SK-N-SH (cell line): ENCODE measurements around the gene EBF3.

Experiments used
- CHD2 ChIP-seq: fragments of 150-350 bp; IDR thresholded peaks from 2 replicates; pipeline ENCODE4 v1.6.1; 2018; ENCODE audit warnings: low read length; ENCODE audit not compliant: partially characterized antibody
- EP300 ChIP-seq, 2 experiments: IDR thresholded peaks; 2 replicates each; pipeline versions ENCODE4 v1.4.0 to v1.6.1; 2012; ENCODE audit warnings: borderline replicate concordance in 1 of 2, low read depth in 1 of 2, low read length in 1 of 2
- EZH2phosphoT487 ChIP-seq: fragments of 200-600 bp; sonication (generic); IDR thresholded peaks from 2 replicates; pipeline ENCODE4 v1.6.1; 2017; ENCODE audit warnings: low read depth, mixed run types, mild to moderate bottlenecking, antibody characterized with exemption, moderate library complexity, borderline replicate concordance
- POLR2AphosphoS5 ChIP-seq: IDR thresholded peaks from 2 replicates; pipeline ENCODE4 v1.6.1; 2012; ENCODE audit warnings: low read depth, low read length
- RFX5 ChIP-seq: IDR thresholded peaks from 2 replicates; pipeline ENCODE4 v1.6.1; 2012; ENCODE audit warnings: mild to moderate bottlenecking, improper control_type of control experiment, low read length
- SIN3A ChIP-seq: IDR thresholded peaks from 2 replicates; pipeline ENCODE4 v1.6.1; 2012; ENCODE audit warnings: low read depth, mild to moderate bottlenecking, low read length, moderate library complexity, borderline replicate concordance
- TAF1 ChIP-seq: IDR thresholded peaks from 2 replicates; pipeline ENCODE4 v1.6.1; 2012; ENCODE audit warnings: low read depth, mild to moderate bottlenecking, low read length, moderate library complexity, borderline replicate concordance
- TCF12 ChIP-seq: IDR thresholded peaks from 2 replicates; pipeline ENCODE4 v1.4.0; 2012
- USF2 ChIP-seq: fragments of 150-350 bp; IDR thresholded peaks from 2 replicates; pipeline ENCODE4 v1.6.1; 2017; ENCODE audit warnings: antibody characterized with exemption, low read length, low read depth, borderline replicate concordance
- TF ChIP-seq, protein P1 (sequence below): fragments of 200-600 bp; sonication (generic); IDR thresholded peaks from 2 replicates; pipeline ENCODE4 v1.6.1; 2017; ENCODE audit warnings: antibody characterized with exemption, mild to moderate bottlenecking, moderate library complexity
- TF ChIP-seq, protein P2 (sequence below): IDR thresholded peaks from 2 replicates; pipeline ENCODE4 v1.6.1; 2012; ENCODE audit warnings: mild to moderate bottlenecking, low read depth, low read length, moderate library complexity
- TF ChIP-seq, protein P3 (sequence below): IDR thresholded peaks from 2 replicates; pipeline ENCODE4 v1.4.0; 2012; ENCODE audit warnings: low read depth, borderline replicate concordance

- TF ChIP-seq, protein P1, sequence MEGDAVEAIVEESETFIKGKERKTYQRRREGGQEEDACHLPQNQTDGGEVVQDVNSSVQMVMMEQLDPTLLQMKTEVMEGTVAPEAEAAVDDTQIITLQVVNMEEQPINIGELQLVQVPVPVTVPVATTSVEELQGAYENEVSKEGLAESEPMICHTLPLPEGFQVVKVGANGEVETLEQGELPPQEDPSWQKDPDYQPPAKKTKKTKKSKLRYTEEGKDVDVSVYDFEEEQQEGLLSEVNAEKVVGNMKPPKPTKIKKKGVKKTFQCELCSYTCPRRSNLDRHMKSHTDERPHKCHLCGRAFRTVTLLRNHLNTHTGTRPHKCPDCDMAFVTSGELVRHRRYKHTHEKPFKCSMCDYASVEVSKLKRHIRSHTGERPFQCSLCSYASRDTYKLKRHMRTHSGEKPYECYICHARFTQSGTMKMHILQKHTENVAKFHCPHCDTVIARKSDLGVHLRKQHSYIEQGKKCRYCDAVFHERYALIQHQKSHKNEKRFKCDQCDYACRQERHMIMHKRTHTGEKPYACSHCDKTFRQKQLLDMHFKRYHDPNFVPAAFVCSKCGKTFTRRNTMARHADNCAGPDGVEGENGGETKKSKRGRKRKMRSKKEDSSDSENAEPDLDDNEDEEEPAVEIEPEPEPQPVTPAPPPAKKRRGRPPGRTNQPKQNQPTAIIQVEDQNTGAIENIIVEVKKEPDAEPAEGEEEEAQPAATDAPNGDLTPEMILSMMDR = no peak
- TF ChIP-seq POLR2AphosphoS5 (no peak), TCF12 (no peak), CHD2 (no peak), USF2 (no peak), RFX5 (no peak), TAF1 (no peak), EZH2phosphoT487 (no peak), EP300 (IDR thresholded peaks at IDR 0.05; ENCODE audit: borderline replicate concordance in 1 of 2, low read depth in 1 of 2, low read length in 1 of 2) (no peak), SIN3A (no peak)
- TF ChIP-seq, protein P2, sequence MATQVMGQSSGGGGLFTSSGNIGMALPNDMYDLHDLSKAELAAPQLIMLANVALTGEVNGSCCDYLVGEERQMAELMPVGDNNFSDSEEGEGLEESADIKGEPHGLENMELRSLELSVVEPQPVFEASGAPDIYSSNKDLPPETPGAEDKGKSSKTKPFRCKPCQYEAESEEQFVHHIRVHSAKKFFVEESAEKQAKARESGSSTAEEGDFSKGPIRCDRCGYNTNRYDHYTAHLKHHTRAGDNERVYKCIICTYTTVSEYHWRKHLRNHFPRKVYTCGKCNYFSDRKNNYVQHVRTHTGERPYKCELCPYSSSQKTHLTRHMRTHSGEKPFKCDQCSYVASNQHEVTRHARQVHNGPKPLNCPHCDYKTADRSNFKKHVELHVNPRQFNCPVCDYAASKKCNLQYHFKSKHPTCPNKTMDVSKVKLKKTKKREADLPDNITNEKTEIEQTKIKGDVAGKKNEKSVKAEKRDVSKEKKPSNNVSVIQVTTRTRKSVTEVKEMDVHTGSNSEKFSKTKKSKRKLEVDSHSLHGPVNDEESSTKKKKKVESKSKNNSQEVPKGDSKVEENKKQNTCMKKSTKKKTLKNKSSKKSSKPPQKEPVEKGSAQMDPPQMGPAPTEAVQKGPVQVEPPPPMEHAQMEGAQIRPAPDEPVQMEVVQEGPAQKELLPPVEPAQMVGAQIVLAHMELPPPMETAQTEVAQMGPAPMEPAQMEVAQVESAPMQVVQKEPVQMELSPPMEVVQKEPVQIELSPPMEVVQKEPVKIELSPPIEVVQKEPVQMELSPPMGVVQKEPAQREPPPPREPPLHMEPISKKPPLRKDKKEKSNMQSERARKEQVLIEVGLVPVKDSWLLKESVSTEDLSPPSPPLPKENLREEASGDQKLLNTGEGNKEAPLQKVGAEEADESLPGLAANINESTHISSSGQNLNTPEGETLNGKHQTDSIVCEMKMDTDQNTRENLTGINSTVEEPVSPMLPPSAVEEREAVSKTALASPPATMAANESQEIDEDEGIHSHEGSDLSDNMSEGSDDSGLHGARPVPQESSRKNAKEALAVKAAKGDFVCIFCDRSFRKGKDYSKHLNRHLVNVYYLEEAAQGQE = no peak
- TF ChIP-seq, protein P3, sequence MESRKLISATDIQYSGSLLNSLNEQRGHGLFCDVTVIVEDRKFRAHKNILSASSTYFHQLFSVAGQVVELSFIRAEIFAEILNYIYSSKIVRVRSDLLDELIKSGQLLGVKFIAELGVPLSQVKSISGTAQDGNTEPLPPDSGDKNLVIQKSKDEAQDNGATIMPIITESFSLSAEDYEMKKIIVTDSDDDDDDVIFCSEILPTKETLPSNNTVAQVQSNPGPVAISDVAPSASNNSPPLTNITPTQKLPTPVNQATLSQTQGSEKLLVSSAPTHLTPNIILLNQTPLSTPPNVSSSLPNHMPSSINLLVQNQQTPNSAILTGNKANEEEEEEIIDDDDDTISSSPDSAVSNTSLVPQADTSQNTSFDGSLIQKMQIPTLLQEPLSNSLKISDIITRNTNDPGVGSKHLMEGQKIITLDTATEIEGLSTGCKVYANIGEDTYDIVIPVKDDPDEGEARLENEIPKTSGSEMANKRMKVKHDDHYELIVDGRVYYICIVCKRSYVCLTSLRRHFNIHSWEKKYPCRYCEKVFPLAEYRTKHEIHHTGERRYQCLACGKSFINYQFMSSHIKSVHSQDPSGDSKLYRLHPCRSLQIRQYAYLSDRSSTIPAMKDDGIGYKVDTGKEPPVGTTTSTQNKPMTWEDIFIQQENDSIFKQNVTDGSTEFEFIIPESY = no peak
Observed at GRCh38 chr10:129790715-129791446, 173.2 kb downstream of the EBF3 start.
